GM12878 (cell line): Measurements from ENCODE around the gene ZNF470. TPM values are rescaled to one million over a fixed set of nuclear protein-coding genes. Genes with fewer than 3 reads are reported as not detected.

Source experiments
- ATAC-seq: fragments of 200-7000 bp; cut with Tn5 transposase; 3 replicates; pipeline ENCODE4 v1.9.1; 2020; ENCODE audit warnings: mild to moderate bottlenecking, moderate library complexity
- BruUV-seq: library from RNA; stranded (reverse); fragments of 400-500 nt; replicated peaks from 2 replicates; lab custom pipeline; 2021; lab: Mats Ljungman, UMichigan
- CTCF ChIA-PET: fragments of 300-600 bp; sonication (Branson Sonifier 250); formaldehyde crosslinking; extraction: SDS; loops from one replicate; lab custom pipeline; 2021; ENCODE audit warnings: inconsistent platforms; lab: Yijun Ruan, JAX
- POLR2A ChIA-PET: fragments of 350-600 bp; formaldehyde crosslinking; extraction: SDS; loops from one replicate; lab custom pipeline; 2021; ENCODE audit warnings: inconsistent platforms; lab: Charles Lee
- RAD21 ChIA-PET: fragments of 300-600 bp; sonication (Branson Sonifier 250); formaldehyde crosslinking; loops from one replicate; lab custom pipeline; 2023; ENCODE audit warnings: antibody characterized with exemption; ENCODE audit not compliant: unreplicated experiment; lab: Charles Lee
- SMC1A ChIA-PET: fragments of 300-600 bp; sonication (Branson Sonifier 250); formaldehyde crosslinking; loops from one replicate; lab custom pipeline; 2023; ENCODE audit not compliant: unreplicated experiment, uncharacterized antibody; lab: Charles Lee
- DNase-seq: peaks from one replicate; pipeline ENCODE4 v3.0.0-alpha.2; 2011; ENCODE audit warnings: low read depth, low spot score
- FAIRE-seq: peaks from 3 replicates; lab custom pipeline; 2011; peaks lifted over from hg19 to GRCh38; lab: Jason Lieb, UNC
- H2AFZ ChIP-seq: 2 replicates; pipeline ENCODE4 v1.6.0; 2011; ENCODE audit warnings: low read depth, low read length, control low read depth; ENCODE audit not compliant: control insufficient read depth
- H3K27ac ChIP-seq: 2 replicates; pipeline ENCODE4 v1.5.1; 2011; ENCODE audit warnings: control low read depth; ENCODE audit not compliant: control insufficient read depth, insufficient read depth
- H3K27me3 ChIP-seq, 2 experiments: replicated peaks in 1 of 2; 2 replicates each; pipeline versions ENCODE4 v1.6.0 to v1.6.1; 2011; ENCODE audit warnings: low read length in 1 of 2; ENCODE audit not compliant: control insufficient read depth in 2 of 2, insufficient read depth in 2 of 2
- H3K36me3 ChIP-seq, 2 experiments: 2 replicates each; pipeline ENCODE4 v1.5.1; 2011; ENCODE audit warnings: low read length in 1 of 2; ENCODE audit not compliant: control insufficient read depth in 2 of 2, insufficient read depth in 2 of 2
- H3K4me1 ChIP-seq: 2 replicates; pipeline ENCODE4 v1.6.1; 2011; ENCODE audit warnings: mild to moderate bottlenecking, low read length, moderate library complexity, mixed read lengths; ENCODE audit not compliant: control insufficient read depth, insufficient read depth
- H3K4me2 ChIP-seq: 2 replicates; pipeline ENCODE4 v1.6.0; 2011; ENCODE audit warnings: control low read depth; ENCODE audit not compliant: control insufficient read depth, insufficient read depth
- H3K4me3 ChIP-seq: fragments of 200-600 bp; sonication (generic); 2 replicates; pipeline ENCODE4 v1.5.1; 2016
- H3K79me2 ChIP-seq: 2 replicates; pipeline ENCODE4 v1.6.0; 2011; ENCODE audit warnings: low read length; ENCODE audit not compliant: control insufficient read depth, insufficient read depth
- H3K9ac ChIP-seq: 2 replicates; pipeline ENCODE4 v1.8.0; 2011; ENCODE audit warnings: low read length, control low read depth, mixed read lengths; ENCODE audit not compliant: control insufficient read depth, insufficient read depth
- H3K9me3 ChIP-seq: replicated peaks from 3 replicates; pipeline ENCODE4 v1.5.1; 2011; ENCODE audit warnings: mild to moderate bottlenecking, low read length; ENCODE audit not compliant: control insufficient read depth, insufficient read depth
- H4K20me1 ChIP-seq: 2 replicates; pipeline ENCODE4 v1.6.0; 2011; ENCODE audit not compliant: control insufficient read depth, insufficient read depth
- ASH2L ChIP-seq: fragments of 300-600, 200-600 bp; sonication (generic); IDR thresholded peaks from 2 replicates; pipeline ENCODE4 v1.6.1; 2017; ENCODE audit warnings: low read depth, mild to moderate bottlenecking, borderline replicate concordance
- ATF2 ChIP-seq: IDR thresholded peaks from 2 replicates; pipeline ENCODE4 v1.6.1; 2012; ENCODE audit warnings: low read length, inconsistent platforms
- BCL3 ChIP-seq: IDR thresholded peaks from 2 replicates; pipeline ENCODE4 v1.6.1; 2011; ENCODE audit warnings: borderline replicate concordance, low read depth, mild to moderate bottlenecking, moderate library complexity, low read length; ENCODE audit not compliant: insufficient read depth, poor library complexity, severe bottlenecking
- CREB1 ChIP-seq: IDR thresholded peaks from 2 replicates; pipeline ENCODE4 v1.6.1; 2012; ENCODE audit warnings: low read depth, mild to moderate bottlenecking, inconsistent platforms
- E2F4 ChIP-seq: IDR thresholded peaks from 2 replicates; pipeline ENCODE4 v1.6.1; 2012; ENCODE audit warnings: low read depth, low read length, improper control_type of control experiment
- ETV6 ChIP-seq, 2 experiments: fragments of 450-650 bp in 1 of 2; IDR thresholded peaks in 1 of 2; conservative IDR thresholded peaks in 1 of 2; 2 replicates each; pipeline ENCODE4 v1.6.1; 2014; ENCODE audit warnings: antibody characterized with exemption in 1 of 2, borderline replicate concordance in 1 of 2, low read depth in 1 of 2, mild to moderate bottlenecking in 1 of 2, moderate library complexity in 1 of 2
- NFYA ChIP-seq: IDR thresholded peaks from 2 replicates; pipeline ENCODE4 v1.6.1; 2011; ENCODE audit warnings: low read depth, mild to moderate bottlenecking, low read length, improper control_type of control experiment, borderline replicate concordance
- RBBP5 ChIP-seq: fragments of 200-600 bp; sonication (generic); conservative IDR thresholded peaks from 2 replicates; pipeline ENCODE4 v1.6.1; 2016
- RCOR1 ChIP-seq: conservative IDR thresholded peaks from 2 replicates; pipeline ENCODE4 v1.6.1; 2012; ENCODE audit warnings: low read depth, low read length, improper control_type of control experiment
- RELA ChIP-seq: fragments of 450-650 bp; IDR thresholded peaks from 2 replicates; pipeline ENCODE4 v1.8.0; 2014; ENCODE audit warnings: borderline replicate concordance; ENCODE audit not compliant: partially characterized antibody
- RFX5 ChIP-seq: IDR thresholded peaks from 2 replicates; pipeline ENCODE4 v1.6.1; 2011; ENCODE audit warnings: low read depth, low read length, improper control_type of control experiment
- TCF3 ChIP-seq: IDR thresholded peaks from 2 replicates; pipeline ENCODE4 v1.6.1; 2012; ENCODE audit warnings: low read depth, mild to moderate bottlenecking, low read length, borderline replicate concordance; ENCODE audit not compliant: insufficient read depth
- ZNF217 ChIP-seq: fragments of 450-650 bp; IDR thresholded peaks from 2 replicates; pipeline ENCODE4 v1.6.1; 2017; ENCODE audit warnings: antibody characterized with exemption, mild to moderate bottlenecking
- ZNF687 ChIP-seq: fragments of 450-650 bp; IDR thresholded peaks from 2 replicates; pipeline ENCODE4 v1.6.1; 2017; ENCODE audit warnings: mild to moderate bottlenecking, moderate library complexity
- WGBS: methylation state at CpG from one replicate; pipeline ENCODE4 v1.1.6; 2016; ENCODE audit warnings: low lambda C conversion rate; ENCODE audit not compliant: insufficient replicate concordance, insufficient coverage; ENCODE audit errors: missing lambda C conversion rate; 5-methylcytosine and 5-hydroxymethylcytosine counted together
- in situ Hi-C: fragments of 300-500 bp; cut with MboI; formaldehyde crosslinking; loops from 9 replicates; pipeline ENCODE4 v1.14.3; 2018; ENCODE audit warnings: mixed read lengths
- intact Hi-C: fragments of 100-400 bp; cut with micrococcal nuclease; formaldehyde crosslinking; loops from one replicate; pipeline ENCODE4 v1.14.2; 2022; ENCODE audit not compliant: unreplicated experiment
- polyA plus RNA-seq, 11 experiments: library from polyadenylated mRNA; depleted of rRNA in 4 of 11; unstranded in 6 of 11; stranded (reverse) in 5 of 11; fragments of >200 nt; fragmentation: Nextera tagmentation in 4 of 11; fragmentation: Illumina TruSeq in 1 of 11; extraction: Ambion mirVana in 4 of 11; extraction: Trizol in 1 of 11; gene quantifications; 1 replicate in 1 of 11; 2 replicates in 10 of 11; pipeline versions ENCODE4 v1.2.1 to v1.2.3, GENCODE V29; 2011 to 2016; ENCODE audit warnings: inconsistent platforms in 2 of 11, missing spikeins in 2 of 11, low read depth in 1 of 11
- total RNA-seq, 4 experiments: library from RNA; depleted of rRNA in 3 of 4; stranded (reverse); fragments of >200 nt in 3 of 4; fragmentation: Illumina TruSeq in 1 of 4; extraction: Trizol in 1 of 4; gene quantifications; 2 replicates each; pipeline versions ENCODE4 v1.2.1 to v1.2.3, GENCODE V29; 2013 to 2021

ZNF470 gene
- total and polyA plus RNA-seq, 10 of the 15 experiments (the other 5 are each of a cell fraction or from before 2014, with no cell fraction given), result 0.16 to 1.4 (median 0.56) TPM

- Histone ChIP-seq H3K9ac (no peak overlapping the region), H2AFZ (no peak overlapping the region), H3K4me1 (no peaks in the 10 kb centered on the region), H3K9me3 (peaks cover 10% of the 10 kb centered on the region; the same call in 1 of the 3 replicates), H4K20me1 (no peaks in the 10 kb centered on the region), H3K27ac (no peak overlapping the region), H3K4me2 (no peak overlapping the region), H3K36me3 (no peaks in the 10 kb centered on the region; a peak in 2 of 4 replicates), H3K79me2 (no peaks in the 10 kb centered on the region), H3K27me3 (no peaks in the 10 kb centered on the region), H3K4me3 (no peak overlapping the region)
- SMC1A ChIA-PET, result no interaction called here
- CTCF ChIA-PET, result no interaction called here
- BruUV-seq, result no TSS peak
- DNase-seq, result no peak
- no peak for ATAC-seq
- in situ Hi-C loops, result no loop called here
- 97% methylated on average over 8 of the region's 8 CpGs for WGBS
- intact Hi-C loops, result no loop called here
- RAD21 ChIA-PET, result no interaction called here
- FAIRE-seq, result no peak
- POLR2A ChIA-PET, result no interaction called here
- no peak for TF ChIP-seq ETV6 (conservative IDR thresholded peaks at IDR 0.05 in 1 of 2, IDR thresholded peaks at IDR 0.05 in 1 of 2; ENCODE audit: borderline replicate concordance in 1 of 2, low read depth in 1 of 2)
- no peak for TF ChIP-seq RELA
- no peak for TF ChIP-seq TCF3
- no peak for TF ChIP-seq RCOR1
- TF ChIP-seq BCL3, result no peak
- no peak for TF ChIP-seq RBBP5
- TF ChIP-seq NFYA, result no peak
- no peak for TF ChIP-seq ASH2L
- TF ChIP-seq E2F4, result no peak
- TF ChIP-seq CREB1, result no peak
- no peak for TF ChIP-seq ATF2
- TF ChIP-seq RFX5, result no peak
- TF ChIP-seq ZNF687, result no peak
- TF ChIP-seq ZNF217, result no peak
Measured at GRCh38 chr19:56617531-56617930, 50.3 kb downstream of the ZNF470 start.
